NCI-H187 (cell line): ENCODE results near the gene PRPH.
A peak's percentile ranks its signal among the peaks of the same experiment; 100 is the strongest.

ENCODE experiments used
- DNase-seq, 2 experiments: peaks; one replicate each; lab custom pipeline; 2025; lab: John Stamatoyannopoulos, UW

Gene PRPH

DNA sequence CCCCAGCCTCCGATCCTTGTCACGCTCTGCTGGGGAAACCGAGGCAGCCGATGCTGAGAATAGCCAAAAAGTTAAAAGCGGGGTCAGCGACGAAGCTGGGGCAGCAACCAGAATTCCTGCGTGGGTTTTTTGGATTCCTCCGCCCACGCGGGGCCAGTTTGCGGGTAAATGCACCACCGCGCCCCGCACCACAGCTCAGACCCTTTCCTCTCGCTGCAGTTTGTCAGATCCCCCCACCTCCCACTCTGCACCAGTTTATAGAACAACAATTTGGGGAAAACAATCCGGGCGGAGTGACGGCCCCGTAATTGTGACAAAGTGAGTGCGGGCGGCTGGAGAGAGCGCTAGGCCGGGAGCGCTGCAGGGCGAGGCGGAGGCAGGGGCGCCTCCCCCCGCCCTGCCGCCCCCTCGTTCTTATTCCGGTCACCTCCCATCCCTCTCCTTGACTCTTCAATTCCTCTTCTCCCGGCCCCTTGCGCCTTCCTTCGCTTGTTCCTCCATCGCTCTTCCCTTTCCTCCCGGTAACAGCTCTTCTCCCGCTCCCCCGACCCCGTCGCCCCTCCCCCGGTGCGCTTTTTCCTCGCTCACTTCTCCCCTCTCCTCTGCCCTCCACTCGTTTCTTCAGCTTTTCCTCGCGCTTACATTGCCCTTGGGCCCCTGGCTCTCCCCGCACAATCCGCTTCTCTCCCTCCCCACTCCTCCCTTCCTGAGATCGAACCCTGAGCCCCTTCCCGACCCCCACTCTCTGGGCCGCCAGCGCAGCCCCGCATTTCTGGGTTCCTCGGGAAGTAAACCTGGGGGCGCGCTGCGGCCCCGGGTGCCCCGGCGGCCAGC lies 51.1 kb downstream of the PRPH start:
- no peak for DNase-seq

- peak; percentile 65 to 80 for DNase-seq
Observed at GRCh38 chr12:49346659-49347310, 51.8 kb downstream of the PRPH start, which contains the start of gene DNAJC22. TSS of gene DNAJC22 (plus strand) at chr12:49346888. CDS start at chr12:49348873, 1,985 bp downstream.

GRCh38 chr12:49347311-49348193 lies 52.6 kb downstream of the PRPH start:
- DNase-seq: peak; percentile 89 to 97
